Right lung (tissue), 5 donors: Measurements from ENCODE around the gene RPL7A. TPM values are rescaled to one million over a fixed set of nuclear protein-coding genes. Genes with fewer than 3 reads are reported as not detected.
"Not testable (repeated sequence)": the region's sequence is repeated elsewhere in the genome, so short reads cannot be mapped to it uniquely, and the experiment has no call there.

Experiments used
- DNase-seq, 2 donors: peaks; one replicate each; pipeline ENCODE4 v3.0.0-alpha.2; 2013
- polyA plus RNA-seq, 5 donors: library from polyadenylated mRNA; unstranded; fragments of 120-200 nt; gene quantifications; one replicate each; pipeline versions ENCODE4 v1.2.1 to v1.2.3, GENCODE V29; 2013; ENCODE audit warnings: inconsistent platforms in 1 of 5, low replicate concordance in 1 of 5; ENCODE audit not compliant: insufficient read length in 5 of 5, insufficient read depth in 1 of 5

Gene RPL7A
- polyA plus RNA-seq, 5 donors: 2,763 to 3,382 (median 3,157) TPM

DNA sequence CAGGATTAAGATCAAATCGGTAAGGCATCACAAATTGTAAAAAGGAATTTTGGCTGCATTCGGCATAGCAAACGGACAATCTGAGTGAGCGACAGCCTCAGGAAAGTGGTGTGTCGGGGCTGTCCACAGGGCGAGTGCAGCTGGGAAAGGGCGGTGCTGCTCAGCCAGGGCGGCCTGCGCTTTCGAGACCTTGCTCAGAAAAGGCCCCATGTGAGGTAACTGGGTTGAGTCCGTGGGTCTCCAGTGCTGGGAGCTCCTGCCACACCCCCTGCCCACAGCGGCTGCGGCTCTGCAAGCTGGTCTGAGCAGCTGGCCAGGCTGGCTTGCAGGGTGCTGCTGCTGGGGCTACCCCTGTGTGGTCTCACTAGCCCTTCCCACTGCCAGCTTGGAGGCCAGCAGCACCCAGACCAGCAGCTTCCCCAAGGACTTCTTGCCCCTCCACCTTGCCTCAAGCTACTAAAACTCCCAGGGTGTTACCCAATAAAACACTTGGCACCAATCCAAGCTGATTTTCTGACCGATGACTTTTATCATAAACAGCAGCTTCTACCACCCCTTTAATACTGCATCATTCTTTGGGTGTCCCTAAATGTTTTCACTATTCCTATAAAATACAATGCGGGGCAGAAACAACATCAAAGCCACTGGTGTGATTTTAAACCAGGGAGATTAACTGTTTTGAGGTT is 14.5 kb downstream of the RPL7A start:
- no peak for DNase-seq

DNA sequence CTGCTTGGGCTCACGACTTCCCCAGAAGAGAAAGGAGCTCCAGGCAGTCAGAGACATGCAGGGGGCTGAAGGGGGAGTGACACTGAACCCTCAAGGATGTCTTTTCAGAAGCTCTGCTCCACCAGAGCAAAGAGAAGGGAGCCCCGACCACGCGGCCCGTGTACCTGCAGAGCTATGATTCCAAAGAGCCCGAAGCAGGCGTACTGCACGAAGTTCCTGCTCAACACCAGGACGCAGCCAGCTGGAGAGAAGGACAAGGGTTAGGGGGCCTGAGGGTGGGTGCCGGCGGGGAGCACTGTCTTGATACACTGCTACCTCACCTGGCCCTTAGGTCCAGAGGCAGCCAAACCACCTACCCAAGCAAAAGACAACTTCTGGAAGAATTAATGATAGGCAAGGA is 18.4 kb downstream of the RPL7A start:
- no peak for DNase-seq

DNA sequence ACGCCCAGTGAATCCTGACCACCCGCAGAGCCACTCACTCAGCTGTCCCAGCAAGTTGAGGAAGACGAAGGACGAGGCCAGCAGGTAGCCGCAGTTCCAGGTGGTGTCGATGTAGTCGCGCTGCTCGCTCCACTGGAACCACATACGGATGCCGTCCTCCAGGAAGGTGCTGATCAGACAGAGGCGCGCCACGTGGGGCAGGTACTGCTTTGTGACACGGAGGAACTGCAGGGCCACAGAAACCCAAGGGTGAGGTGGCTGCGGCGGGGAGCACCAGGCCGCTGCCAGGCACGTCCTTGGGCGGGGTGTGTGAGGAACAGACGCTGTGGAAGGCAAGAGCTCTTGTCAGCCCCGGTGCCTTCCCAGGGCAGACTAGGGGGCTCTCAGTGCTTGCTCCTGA is 19.2 kb downstream of the RPL7A start:
- no peak for DNase-seq

DNA sequence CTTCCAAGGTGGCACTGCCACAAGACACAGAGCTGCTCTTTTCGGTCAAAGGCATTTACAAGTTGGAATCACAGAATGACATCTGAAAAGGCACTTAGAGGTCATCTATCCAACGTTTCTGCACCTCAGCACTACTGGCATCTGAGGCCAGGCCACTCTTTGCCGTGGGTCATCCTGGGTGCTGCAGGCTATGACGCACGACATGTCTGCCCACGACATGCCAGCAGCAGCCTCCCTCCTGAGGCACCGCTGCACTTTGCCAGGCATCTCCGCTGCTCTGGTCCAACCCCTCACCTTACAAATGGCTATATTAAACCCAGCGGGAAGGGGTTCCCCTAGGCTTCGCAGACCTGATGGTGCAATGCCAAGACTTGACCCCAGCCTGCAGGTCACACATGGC is 19.8 kb downstream of the RPL7A start:
- DNase-seq: no peak

DNA sequence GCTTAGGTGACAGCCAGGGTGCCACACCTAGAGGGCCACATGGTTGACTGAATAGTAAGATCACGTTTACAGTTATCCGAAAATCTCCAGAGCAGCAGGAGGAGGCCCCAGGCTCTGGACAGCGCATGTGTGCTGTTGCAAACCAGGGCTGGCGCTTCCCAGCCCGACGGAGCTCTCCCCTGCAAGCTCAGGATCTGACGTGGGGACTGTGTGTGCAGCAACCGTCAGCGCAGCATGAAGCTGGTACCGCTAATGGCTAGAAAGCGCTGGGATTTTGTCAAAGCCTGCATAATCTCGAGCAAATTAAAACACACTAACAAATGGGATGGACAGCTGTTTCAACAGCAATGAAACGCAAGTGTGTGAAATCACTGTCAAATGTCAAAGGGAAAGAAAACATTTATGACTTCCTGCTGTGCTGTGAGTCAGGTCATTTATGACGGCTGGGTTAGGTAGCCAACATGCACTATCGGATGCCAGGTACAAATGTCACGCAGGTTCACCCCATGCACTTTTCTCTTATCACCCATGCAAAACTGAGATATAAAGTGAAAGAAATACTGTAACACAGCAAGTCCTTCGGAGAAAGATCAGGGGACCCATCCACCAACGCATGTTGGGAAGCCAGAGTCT is 20.3 kb downstream of the RPL7A start:
- no peak for DNase-seq

DNA sequence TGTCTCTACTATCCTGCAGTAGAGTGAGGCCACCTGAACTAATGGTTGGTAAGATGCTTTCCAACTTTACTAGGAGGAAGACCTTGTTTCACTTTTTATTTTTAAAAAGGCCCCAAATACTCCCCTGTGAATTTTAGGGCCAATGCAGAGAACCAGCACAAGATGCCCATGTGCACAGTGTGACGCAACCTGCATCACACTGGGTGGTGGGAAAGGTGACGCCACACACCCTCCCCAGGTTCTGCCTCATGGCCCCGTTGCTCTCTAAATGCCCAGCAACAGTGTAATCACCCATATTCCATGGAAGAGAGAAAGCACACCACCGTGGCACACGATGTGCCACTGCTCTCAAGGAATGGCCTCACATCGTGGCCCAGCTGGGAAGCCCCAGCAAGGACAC is 21.4 kb downstream of the RPL7A start:
- DNase-seq: no peak

DNA sequence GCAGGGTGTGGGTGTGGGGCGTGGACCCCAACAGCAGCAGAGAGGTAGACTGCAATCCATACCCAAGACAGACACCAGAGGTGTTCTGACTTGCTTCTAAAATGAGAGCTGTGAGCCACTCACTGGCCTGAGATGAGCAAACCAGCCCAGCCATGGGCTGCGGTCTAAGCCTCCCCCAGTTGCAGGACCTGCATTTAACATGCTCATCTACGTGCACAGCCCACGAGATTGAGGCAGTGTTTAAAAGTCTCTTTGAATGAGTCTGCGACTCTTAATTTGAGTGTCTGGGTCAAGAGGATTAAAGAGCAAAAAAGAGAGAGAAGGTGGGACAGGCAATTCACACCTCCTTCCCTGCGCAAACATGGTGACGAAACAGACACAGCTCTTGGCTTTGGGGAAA is 21.9 kb downstream of the RPL7A start:
- DNase-seq: no peak

DNA sequence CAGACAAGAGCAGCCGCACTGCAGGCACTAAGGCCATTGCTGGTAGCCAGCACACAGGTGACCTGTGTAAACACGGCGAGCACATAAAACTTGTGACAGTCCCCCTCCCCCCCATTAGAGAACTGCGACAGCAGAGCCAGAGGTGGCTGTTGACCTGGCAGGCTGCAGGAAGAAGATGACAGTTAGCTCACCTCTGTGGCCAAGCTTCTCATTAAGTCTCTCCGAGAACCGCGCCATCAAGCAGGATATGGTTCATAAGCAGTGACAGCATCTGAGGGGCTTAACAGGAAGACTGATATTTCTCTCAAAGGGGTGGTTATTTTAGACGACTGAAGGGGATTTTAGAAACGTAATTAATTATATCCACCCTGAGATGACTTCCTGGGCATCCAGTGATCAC is 22.7 kb downstream of the RPL7A start:
- no peak for DNase-seq

DNA sequence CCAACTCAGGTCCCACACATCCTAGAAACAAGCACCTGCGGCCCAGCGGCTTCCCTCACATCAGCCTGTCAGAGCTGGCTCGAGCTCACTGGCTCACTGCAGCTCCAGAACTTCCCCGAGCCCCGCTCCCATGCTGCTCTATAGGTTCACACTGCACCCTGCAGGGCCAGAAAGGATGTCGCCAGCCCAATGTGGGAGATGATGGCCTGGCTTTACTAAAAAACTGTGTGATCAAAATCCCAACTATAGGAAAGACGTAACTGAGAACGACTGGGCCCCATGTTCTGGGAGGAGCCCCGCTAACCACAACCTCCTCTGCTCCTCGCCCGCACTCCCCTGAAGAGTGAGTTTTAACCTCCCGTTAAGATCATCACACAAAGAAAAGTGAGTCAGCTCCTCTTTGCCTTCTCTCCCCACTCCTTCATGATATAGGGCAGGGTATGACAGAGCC is 23.3 kb downstream of the RPL7A start:
- no peak for DNase-seq

DNA sequence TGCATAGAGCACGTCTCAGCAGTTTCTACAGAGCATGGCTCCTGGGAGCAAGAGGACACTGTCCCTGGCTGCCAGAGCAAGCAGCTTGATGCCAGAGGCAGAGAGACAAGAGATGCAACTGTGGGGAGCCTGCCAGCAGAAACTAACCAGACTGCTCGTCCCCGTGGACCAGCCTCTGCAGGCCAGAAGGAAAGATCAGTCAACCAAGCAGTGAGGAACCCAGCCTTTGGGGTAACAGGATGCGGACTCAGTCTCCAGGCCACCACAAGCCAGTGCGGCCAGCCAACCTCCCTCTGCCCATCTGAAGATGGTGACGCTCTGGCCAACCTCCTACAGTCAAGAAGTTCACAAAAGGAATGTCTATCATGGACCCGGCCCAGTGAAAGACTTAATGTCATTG is 24.1 kb downstream of the RPL7A start:
- no peak for DNase-seq

DNA sequence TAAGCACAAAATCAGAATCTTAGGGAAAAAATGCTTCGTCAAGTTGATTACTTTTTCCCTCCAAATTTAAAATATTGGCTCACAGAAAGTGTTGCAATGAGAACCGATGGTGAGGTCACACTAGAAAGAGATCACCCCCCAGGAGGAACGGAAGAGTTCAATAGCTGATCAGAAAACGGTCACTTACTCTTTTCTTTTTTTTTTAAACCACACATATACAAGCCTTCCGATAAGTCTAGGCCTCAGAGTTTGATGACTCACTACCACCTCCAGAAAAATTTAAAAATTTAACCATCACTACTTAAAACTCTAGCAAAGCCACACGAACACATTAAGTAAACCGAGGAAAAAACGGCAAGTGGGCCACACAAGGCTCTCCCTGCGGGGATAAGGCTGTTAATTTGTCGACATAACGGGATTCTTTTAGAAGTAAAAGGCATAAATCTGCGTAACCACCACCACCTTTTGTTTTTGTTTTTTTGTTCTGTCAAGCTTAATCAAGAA is 26.6 kb downstream of the RPL7A start:
- no peak for DNase-seq

DNA sequence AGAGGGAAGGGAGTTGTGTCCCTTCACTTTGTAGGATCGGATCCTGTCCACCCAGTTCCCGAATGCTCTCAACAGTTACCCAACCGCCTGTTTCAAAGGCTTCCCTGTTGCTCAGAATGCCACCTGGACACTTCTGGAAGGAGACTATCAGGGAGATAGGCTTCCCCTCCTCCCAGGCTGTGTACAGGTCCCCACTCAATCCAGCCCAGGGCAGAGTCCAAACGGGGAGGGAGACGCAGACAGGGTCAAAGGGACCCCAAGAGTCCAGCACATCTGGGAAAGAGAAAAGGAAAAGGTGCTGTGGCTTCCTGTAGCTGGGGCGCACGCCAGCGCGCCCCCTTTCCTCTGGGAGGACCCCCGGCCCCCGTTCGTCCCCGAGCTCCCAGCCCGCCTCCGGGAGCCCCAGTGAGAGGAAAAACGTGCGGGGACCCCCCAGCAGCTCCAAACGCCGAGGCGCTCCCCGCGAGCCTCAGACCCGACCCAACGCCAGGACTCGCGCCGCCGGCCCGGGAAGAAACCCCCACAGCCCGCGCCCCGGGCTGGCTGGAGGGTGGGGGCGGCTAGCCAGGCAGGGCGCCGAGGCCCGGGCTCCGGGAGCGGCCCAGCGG is 27.2 kb downstream of the RPL7A start:
- peak in 1 of 2 donors; percentile 20 for DNase-seq

DNA sequence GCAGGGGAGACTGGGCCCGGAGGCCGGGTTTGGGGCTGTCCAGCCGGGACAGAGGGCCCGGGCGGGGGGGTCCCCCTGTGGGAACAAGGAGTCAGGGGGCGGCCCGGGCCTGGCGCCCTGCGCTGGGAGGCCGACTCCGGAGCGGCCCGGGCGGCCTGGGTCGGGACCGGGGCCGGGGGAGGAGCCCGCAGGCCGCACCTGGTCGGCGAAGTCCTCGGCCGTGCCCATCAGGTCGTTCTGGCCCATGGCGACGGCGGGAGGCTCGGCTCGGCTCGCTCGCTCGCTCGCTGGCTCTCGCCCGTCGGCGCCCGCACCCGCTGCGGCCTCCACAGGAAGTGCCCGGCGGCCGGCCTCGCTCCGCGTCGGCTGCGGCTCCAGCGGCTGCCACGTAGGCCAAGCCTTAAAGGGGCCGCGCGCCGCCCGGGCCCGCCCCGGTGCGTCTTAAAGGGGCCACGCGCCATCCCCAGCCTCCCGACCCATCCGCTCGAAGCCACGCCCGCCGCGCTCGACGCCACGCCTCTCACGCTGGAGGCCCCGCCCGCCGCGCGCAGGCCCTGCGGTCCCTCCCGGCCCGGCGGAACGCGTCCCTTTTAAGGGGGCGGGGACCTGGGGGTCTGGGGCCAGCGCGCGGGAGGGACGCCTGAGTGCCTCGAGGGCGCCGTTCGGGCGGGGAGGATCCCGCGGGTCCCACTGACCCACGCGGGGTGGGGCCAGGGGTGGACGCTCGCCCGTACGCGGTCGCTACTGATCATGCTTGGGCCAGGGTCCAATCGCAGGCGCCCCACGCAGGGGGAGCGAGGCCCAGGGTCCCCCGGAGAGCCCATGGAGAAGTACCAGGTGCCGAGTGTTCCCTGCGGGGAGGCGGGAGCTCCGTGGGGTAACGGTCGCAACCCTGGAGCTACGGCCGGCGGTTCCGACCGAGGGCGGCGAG is 28.0 kb downstream of the RPL7A start, which contains the start of the genes STKLD1 and SURF4:
STKLD1 (plus strand) TSS at position 643 of the 931 bp plus-strand sequence; CDS start at position 751, 108 bp downstream.
SURF4 (minus strand) TSS at position 337 of the 931 bp plus-strand sequence; CDS start at position 246, 91 bp downstream.
- peak; percentile 94 to 96 for DNase-seq

DNA sequence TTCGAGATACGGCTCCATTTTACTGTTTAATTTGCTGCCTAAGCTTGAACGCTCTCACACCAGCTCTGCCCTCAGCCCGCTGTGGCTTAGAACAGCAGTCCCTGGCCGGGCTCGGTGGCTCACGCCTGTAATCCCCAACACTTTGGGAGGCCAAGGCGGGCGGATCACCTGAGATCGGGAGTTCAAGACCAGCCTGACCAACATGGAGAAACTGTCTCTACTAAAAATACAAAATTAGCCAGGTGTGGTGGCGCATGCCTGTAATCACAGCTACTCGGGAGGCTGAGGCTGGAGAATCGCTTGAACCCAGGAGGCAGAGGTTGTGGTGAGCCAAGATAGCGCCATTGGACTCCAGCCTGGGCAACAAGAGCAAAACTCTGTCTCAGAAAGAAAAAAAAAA is 29.3 kb downstream of the RPL7A start:
- not testable (repeated sequence) for DNase-seq

DNA sequence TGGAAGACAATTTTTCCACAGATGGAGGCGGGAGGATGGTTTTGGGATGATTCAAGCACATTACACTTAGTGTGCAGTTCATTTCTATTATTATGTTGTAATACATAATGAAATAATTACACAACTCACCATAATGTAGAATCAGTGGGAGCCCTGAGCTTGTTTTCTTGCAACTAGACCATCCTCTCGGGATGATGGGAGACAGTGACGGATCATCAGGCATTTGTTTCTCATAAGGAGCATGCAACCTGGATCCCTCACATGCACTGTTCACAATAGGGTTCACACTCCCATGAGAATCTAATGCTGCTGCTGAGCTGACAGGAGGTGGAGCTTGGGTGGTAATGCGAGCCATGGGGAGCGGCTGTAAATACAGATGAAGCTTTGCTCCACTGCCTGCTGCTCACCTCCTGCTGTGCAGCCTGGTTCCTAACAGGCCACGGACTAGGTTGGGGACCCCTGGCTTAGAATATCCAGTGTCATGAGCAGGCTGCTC is 29.8 kb downstream of the RPL7A start:
- no peak for DNase-seq

DNA sequence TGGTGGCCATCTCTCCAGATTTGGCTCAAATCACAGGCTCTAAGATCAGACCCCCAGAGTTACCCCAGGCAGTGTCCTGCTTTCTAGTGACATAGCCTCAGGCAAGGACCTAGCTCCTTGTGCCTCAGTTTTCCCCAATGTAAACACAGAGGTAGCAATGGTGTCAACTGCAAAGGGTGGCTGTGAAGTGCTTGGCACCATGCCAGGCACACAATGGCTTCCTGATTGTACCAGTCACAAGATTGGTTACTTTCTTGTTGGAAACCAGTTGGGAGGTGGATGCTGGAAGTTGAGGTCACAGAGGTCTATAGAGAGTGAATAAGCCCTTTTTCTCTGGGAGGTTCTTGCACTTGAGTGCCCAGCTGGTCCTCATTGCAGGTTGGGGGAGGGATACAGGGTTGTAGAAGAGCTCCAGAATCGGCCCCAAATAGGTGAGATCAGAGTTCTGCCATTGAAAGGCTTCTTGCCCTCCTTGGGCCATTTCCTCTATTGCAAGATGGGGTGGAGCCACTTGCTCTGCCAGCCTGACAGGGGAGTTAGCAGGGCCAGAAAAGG is 30.5 kb downstream of the RPL7A start:
- DNase-seq: no peak

DNA sequence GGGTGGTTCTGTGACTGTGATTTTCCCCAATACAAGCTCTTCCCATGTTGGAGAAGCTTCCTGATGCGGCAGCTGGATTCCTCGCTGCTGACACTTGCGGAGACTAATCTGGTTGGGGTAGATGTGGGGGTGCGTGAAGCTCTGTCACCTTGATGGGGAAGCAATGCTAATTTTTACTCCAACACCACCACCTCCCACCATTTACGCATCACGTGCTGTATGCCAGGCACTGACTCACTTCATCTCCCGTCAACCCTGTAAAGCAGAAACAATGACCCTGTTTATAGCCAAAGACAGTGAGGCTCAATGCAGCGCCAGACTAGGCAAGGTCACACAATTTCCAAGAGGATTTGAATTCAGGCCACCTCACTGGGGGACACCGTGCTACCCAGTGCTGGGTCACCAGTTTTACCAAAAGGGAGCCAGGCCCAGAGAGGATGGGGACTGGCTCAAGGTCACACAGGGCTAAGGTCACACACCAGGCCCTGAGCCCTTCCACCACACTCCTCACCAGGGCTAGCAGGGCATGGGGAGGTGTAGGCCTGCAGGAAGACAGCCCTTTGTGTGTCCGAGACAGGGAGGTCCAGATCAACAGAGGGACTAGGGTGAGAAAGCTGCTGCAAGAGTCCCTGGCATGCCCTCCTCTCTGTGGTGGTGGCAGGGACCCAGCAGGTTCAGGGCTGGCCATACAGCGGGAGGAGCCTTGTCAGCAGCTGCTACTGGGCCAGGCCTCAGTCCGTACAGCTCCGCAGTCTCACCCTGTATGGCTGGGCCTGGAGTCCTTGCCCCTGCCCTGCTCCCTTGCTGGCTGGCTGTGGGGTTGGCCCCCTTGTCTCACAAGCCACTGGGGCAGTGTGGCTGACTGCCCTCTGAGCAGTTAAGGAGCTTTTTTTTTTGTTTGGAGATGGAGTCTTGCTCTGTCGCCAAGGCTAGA is 31.4 kb downstream of the RPL7A start:
- DNase-seq: no peak

DNA sequence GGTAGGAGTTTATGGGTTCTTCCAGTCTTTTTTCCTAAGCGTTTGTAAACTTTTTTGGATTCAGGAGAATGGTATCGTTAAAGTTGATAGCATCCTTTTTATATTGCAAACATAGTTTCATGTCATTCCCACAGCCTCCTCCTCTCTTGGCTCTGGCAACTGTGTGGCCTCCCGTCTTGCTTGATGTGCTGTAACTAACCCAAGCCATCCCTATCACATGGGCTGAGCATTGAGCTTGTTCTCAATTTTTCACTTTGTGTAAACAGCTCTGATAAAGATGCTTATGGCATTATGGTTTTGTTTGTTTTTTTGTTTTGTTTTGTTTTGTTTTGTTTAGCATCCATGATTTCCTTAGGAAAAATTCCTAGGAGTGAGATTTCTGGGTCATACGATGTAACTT is 32.7 kb downstream of the RPL7A start:
- DNase-seq: no peak

DNA sequence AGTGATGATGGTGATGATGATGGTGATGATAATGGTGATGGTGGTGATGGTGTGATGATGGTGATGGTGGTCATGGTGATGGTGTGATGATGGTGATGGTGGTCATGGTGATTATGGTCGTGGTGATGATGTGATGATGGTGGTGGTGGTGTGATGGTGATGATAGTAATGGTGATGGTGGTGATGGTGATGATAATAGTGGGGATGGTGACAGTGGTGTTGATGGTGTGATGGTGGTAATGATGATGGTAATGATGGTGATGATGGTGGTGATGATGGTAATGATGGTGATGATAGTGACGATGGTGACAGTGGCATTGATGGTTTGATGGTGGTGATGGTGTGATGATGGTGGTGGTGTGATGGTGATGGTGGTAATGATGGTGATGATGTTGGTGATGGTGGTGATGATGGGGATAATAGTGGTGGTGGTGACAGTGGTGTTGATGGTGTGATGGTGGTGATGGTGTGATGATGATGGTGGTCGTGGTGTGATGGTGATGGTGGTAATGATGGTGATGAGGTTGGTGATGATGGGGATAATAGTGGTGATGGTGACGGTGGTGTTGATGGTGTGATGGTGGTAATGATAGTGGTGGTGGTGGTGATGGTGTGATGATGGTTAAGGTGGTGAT is 34.6 kb downstream of the RPL7A start:
- no peak for DNase-seq
